SK-N-SH (cell line): ENCODE measurements around the gene LRMDA.

Experiments used
- ELF1 ChIP-seq: IDR thresholded peaks from 2 replicates; pipeline ENCODE4 v1.4.0; 2012
- EP300 ChIP-seq, 2 experiments: IDR thresholded peaks; 2 replicates each; pipeline versions ENCODE4 v1.4.0 to v1.6.1; 2012; ENCODE audit warnings: borderline replicate concordance in 1 of 2, low read depth in 1 of 2, low read length in 1 of 2
- EZH2phosphoT487 ChIP-seq: fragments of 200-600 bp; sonication (generic); IDR thresholded peaks from 2 replicates; pipeline ENCODE4 v1.6.1; 2017; ENCODE audit warnings: low read depth, mixed run types, mild to moderate bottlenecking, antibody characterized with exemption, moderate library complexity, borderline replicate concordance
- FOXM1 ChIP-seq: IDR thresholded peaks from 2 replicates; pipeline ENCODE4 v1.4.0; 2012; ENCODE audit warnings: low read depth, mild to moderate bottlenecking
- GABPA ChIP-seq: IDR thresholded peaks from 2 replicates; pipeline ENCODE4 v1.4.0; 2012; ENCODE audit warnings: low read depth, mild to moderate bottlenecking
- JUND ChIP-seq: IDR thresholded peaks from 2 replicates; pipeline ENCODE4 v1.4.0; 2012
- POLR2AphosphoS5 ChIP-seq: IDR thresholded peaks from 2 replicates; pipeline ENCODE4 v1.6.1; 2012; ENCODE audit warnings: low read depth, low read length
- RFX5 ChIP-seq: IDR thresholded peaks from 2 replicates; pipeline ENCODE4 v1.6.1; 2012; ENCODE audit warnings: mild to moderate bottlenecking, improper control_type of control experiment, low read length
- TF ChIP-seq, protein P1 (sequence below): fragments of 200-600 bp; sonication (generic); IDR thresholded peaks from 2 replicates; pipeline ENCODE4 v1.6.1; 2017; ENCODE audit warnings: antibody characterized with exemption, mild to moderate bottlenecking, moderate library complexity
- TF ChIP-seq, protein P2 (sequence below): IDR thresholded peaks from 2 replicates; pipeline ENCODE4 v1.4.0; 2012; ENCODE audit warnings: low read depth

DNA sequence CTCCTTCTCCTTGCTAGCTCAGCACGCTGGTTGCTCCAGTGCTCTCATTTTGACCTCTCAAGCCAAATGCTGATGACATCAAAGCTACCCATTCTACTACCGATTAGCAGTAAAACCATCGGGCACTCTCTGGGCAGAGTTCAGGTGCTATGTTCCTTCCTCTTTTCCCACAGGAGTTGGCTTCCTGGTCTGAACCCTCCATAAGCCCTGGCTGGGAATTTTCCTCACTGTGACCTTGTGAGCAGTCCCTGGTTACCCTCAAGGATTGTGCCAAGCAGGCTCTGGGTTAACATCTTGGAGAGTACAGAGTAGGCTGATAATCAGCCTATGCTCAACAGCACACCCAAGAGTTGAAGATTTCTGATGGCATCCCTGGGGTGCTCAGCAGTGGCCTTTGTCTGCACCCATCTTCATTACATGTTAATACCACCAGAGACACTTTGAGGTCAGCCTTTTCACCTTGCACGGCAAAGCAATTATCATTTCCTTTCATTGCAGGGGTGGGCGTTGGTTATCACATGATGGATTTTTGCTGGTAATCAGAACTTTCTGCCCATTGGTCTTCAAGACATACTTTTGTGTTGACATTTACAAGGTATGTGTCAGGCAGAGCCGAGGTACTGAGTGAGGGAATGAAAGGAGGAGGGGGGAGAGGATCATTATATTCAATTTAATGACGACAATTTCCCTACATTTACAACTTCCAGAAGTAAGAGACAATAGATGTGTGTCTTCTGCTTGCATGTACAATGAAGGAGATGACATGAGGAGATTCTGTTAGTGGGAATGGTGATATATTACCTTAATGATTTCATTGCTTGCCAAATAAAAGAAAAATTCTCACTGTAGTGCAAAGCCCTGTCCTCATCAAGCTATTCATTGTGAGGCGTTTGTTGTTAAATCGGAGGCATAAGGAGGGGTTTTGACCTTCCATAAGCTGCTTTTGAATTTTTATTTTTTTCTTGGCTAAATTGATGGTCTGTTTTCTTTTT lies 452.0 kb downstream of the LRMDA start:
- TF ChIP-seq POLR2AphosphoS5 = no peak
- TF ChIP-seq EP300 (IDR thresholded peaks at IDR 0.05; ENCODE audit: borderline replicate concordance in 1 of 2, low read depth in 1 of 2, low read length in 1 of 2) = no peak
- TF ChIP-seq, protein P1, sequence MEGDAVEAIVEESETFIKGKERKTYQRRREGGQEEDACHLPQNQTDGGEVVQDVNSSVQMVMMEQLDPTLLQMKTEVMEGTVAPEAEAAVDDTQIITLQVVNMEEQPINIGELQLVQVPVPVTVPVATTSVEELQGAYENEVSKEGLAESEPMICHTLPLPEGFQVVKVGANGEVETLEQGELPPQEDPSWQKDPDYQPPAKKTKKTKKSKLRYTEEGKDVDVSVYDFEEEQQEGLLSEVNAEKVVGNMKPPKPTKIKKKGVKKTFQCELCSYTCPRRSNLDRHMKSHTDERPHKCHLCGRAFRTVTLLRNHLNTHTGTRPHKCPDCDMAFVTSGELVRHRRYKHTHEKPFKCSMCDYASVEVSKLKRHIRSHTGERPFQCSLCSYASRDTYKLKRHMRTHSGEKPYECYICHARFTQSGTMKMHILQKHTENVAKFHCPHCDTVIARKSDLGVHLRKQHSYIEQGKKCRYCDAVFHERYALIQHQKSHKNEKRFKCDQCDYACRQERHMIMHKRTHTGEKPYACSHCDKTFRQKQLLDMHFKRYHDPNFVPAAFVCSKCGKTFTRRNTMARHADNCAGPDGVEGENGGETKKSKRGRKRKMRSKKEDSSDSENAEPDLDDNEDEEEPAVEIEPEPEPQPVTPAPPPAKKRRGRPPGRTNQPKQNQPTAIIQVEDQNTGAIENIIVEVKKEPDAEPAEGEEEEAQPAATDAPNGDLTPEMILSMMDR = no peak
- TF ChIP-seq ELF1 = no peak
- TF ChIP-seq RFX5 = no peak
- no peak for TF ChIP-seq EZH2phosphoT487
- TF ChIP-seq GABPA = no peak
- TF ChIP-seq FOXM1 = no peak
- TF ChIP-seq JUND = no peak
- TF ChIP-seq, protein P2, sequence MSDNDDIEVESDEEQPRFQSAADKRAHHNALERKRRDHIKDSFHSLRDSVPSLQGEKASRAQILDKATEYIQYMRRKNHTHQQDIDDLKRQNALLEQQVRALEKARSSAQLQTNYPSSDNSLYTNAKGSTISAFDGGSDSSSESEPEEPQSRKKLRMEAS = no peak
